Gastroesophageal sphincter (tissue), 4 donors: ENCODE data around the gene PIK3C2G. TPM values are rescaled to one million over a fixed set of nuclear protein-coding genes. Genes with fewer than 3 reads are reported as not detected.
A peak's percentile ranks its signal among the peaks of the same experiment; 100 is the strongest.

ENCODE experiments used
- ATAC-seq: fragments of 150-250 bp; one replicate; pipeline ENCODE4 v1.9.1; 2016; ENCODE audit warnings: mild to moderate bottlenecking, moderate library complexity
- H3K27ac ChIP-seq, 4 donors: fragments of 200-600 bp; sonication (generic) in 3 of 4; 1 replicate in 3 of 4; 2 replicates in 1 of 4; pipeline ENCODE4 v1.5.1; 2016 to 2019
- H3K27me3 ChIP-seq: fragments of 200-600 bp; sonication (generic); one replicate; pipeline ENCODE4 v1.5.1; 2019
- H3K36me3 ChIP-seq, 2 donors: fragments of 200-600 bp; sonication (generic); one replicate each; pipeline ENCODE4 v1.5.1; 2019; ENCODE audit warnings: control low read depth in 1 of 2
- H3K4me1 ChIP-seq, 3 donors: fragments of 200-600 bp; sonication (generic); 1 replicate in 2 of 3; 2 replicates in 1 of 3; pipeline ENCODE4 v1.5.1; 2016 to 2019; ENCODE audit warnings: control low read depth in 2 of 3
- H3K4me3 ChIP-seq, 2 donors: fragments of 200-600 bp; sonication (generic); one replicate each; pipeline ENCODE4 v1.5.1; 2019; ENCODE audit warnings: mild to moderate bottlenecking in 1 of 2, moderate library complexity in 1 of 2
- H3K9me3 ChIP-seq, 3 donors: fragments of 200-600 bp; sonication (generic); one replicate each; pipeline ENCODE4 v1.5.1; 2017 to 2019; ENCODE audit warnings: control low read depth in 2 of 3
- CTCF ChIP-seq, 4 experiments: fragments of 200-600 bp in 2 of 4; fragments of 450-650 bp in 2 of 4; sonication (generic) in 1 of 4; IDR thresholded peaks; one replicate each; pipeline ENCODE4 v1.5.1; 2017 to 2019; ENCODE audit warnings: antibody characterized with exemption in 4 of 4, mild to moderate bottlenecking in 2 of 4, moderate library complexity in 2 of 4
- EP300 ChIP-seq: sonication (generic); formaldehyde crosslinking; IDR thresholded peaks from one replicate; pipeline ENCODE4 v1.6.1; 2017; ENCODE audit warnings: antibody characterized with exemption, mild to moderate bottlenecking
- POLR2A ChIP-seq, 2 donors: fragments of 450-650 bp; IDR thresholded peaks; one replicate each; pipeline ENCODE4 v1.6.1; 2017; ENCODE audit warnings: antibody characterized with exemption in 2 of 2, mild to moderate bottlenecking in 2 of 2, moderate library complexity in 1 of 2
- POLR2AphosphoS5 ChIP-seq: sonication (generic); formaldehyde crosslinking; IDR thresholded peaks from one replicate; pipeline ENCODE4 v1.6.1; 2017; ENCODE audit warnings: antibody characterized with exemption
- whole genome bisulfite sequencing, 2 donors: methylation state at CpG; one replicate each; pipeline ENCODE4 v1.1.5; 2018; ENCODE audit warnings: low coverage in 1 of 2; 5-methylcytosine and 5-hydroxymethylcytosine counted together
- total RNA-seq, 4 donors: library from RNA; depleted of rRNA; stranded (reverse); fragments of >200 nt; gene quantifications; one replicate each; pipeline ENCODE4 v1.1.0, GENCODE V29; 2016

PIK3C2G gene
- total RNA-seq, 4 donors from 2014 or later = 0.40 to 0.79 (median 0.69) TPM; not detected in 1

- peak; percentile 80 for ATAC-seq
- no peaks in the 10 kb centered on the region for H3K9me3 ChIP-seq
- 84 to 96% methylated on average over 4 of the region's 4 CpGs for WGBS, 2 donors
- no peak overlapping the region for H3K27ac ChIP-seq
- no peak for TF ChIP-seq POLR2AphosphoS5
- no peaks in the 10 kb centered on the region for H3K27me3 ChIP-seq
- H3K4me3 ChIP-seq = no peak overlapping the region
- no peaks in the 10 kb centered on the region for H3K4me1 ChIP-seq
- H3K36me3 ChIP-seq = no peaks in the 10 kb centered on the region
Measured at GRCh38 chr12:18332173-18332572, 70.9 kb downstream of the PIK3C2G start.

GRCh38 chr12:18339633-18340032 is 78.3 kb downstream of the PIK3C2G start:
- Histone ChIP-seq H3K4me3 (no peak overlapping the region), H3K27me3 (no peaks in the 10 kb centered on the region), H3K36me3 (no peaks in the 10 kb centered on the region), H3K9me3 (no peaks in the 10 kb centered on the region), H3K27ac (no peak overlapping the region), H3K4me1 (no peaks in the 10 kb centered on the region)
- ATAC-seq = no peak
- WGBS, 2 donors = 73 to 75% methylated on average over 1 of the region's 1 CpG
- TF ChIP-seq POLR2A (IDR thresholded peaks at IDR 0.05) (no peak), POLR2AphosphoS5 (no peak), EP300 (no peak), CTCF (IDR thresholded peaks at IDR 0.05) (no peak)

- no peaks in the 10 kb centered on the region for H3K27me3 ChIP-seq
- H3K9me3 ChIP-seq = no peaks in the 10 kb centered on the region
- H3K36me3 ChIP-seq = no peaks in the 10 kb centered on the region
- no peak overlapping the region for H3K4me3 ChIP-seq
- 91 to 100% methylated on average over 3 of the region's 3 CpGs for WGBS, 2 donors
- TF ChIP-seq POLR2A (IDR thresholded peaks at IDR 0.05) = no peak
- TF ChIP-seq POLR2AphosphoS5 = no peak
- no peak for TF ChIP-seq EP300
- TF ChIP-seq CTCF (IDR thresholded peaks at IDR 0.05) = no peak
- H3K27ac ChIP-seq = no peak overlapping the region
- H3K4me1 ChIP-seq = no peaks in the 10 kb centered on the region
- ATAC-seq = no peak
Measured at GRCh38 chr12:18340186-18340585, 78.9 kb downstream of the PIK3C2G start.

GRCh38 chr12:18340786-18341185 is 79.5 kb downstream of the PIK3C2G start:
- Histone ChIP-seq H3K27ac (no peak overlapping the region), H3K4me1 (peaks cover 0 to 4% (median 0%) of the 10 kb centered on the region in 3 donors), H3K4me3 (no peak overlapping the region), H3K27me3 (no peaks in the 10 kb centered on the region), H3K36me3 (no peaks in the 10 kb centered on the region), H3K9me3 (no peaks in the 10 kb centered on the region)
- TF ChIP-seq CTCF (IDR thresholded peaks at IDR 0.05) (no peak), POLR2A (IDR thresholded peaks at IDR 0.05) (no peak), POLR2AphosphoS5 (no peak), EP300 (no peak)
- no peak for ATAC-seq
- 43 to 70% methylated on average over 2 to 6 of the region's 7 CpGs for WGBS, 2 donors

- Histone ChIP-seq H3K27me3 (no peaks in the 10 kb centered on the region), H3K9me3 (no peaks in the 10 kb centered on the region), H3K36me3 (no peaks in the 10 kb centered on the region), H3K4me1 (peaks cover 0 to 5% (median 0%) of the 10 kb centered on the region in 3 donors), H3K4me3 (no peak overlapping the region), H3K27ac (no peak overlapping the region)
- 84% methylated on average over 4 of the region's 4 CpGs for WGBS, 2 donors
- TF ChIP-seq EP300 (no peak), POLR2A (IDR thresholded peaks at IDR 0.05) (no peak), CTCF (IDR thresholded peaks at IDR 0.05) (no peak), POLR2AphosphoS5 (no peak)
- ATAC-seq = no peak
Measured at GRCh38 chr12:18343708-18344107, 82.4 kb downstream of the PIK3C2G start.
